Activated T-cell treated with anti-CD3 and anti-CD28 coated beads for 1 hour (primary cell): ENCODE measurements around the gene ZNF491.
"Not testable (repeated sequence)": the region's sequence is repeated elsewhere in the genome, so short reads cannot be mapped to it uniquely, and the experiment has no call there.

Experiments used
- DNase-seq: peaks from one replicate; pipeline ENCODE4 v3.0.0-alpha.2; 2020; ENCODE audit warnings: low read depth

Gene ZNF491

DNA sequence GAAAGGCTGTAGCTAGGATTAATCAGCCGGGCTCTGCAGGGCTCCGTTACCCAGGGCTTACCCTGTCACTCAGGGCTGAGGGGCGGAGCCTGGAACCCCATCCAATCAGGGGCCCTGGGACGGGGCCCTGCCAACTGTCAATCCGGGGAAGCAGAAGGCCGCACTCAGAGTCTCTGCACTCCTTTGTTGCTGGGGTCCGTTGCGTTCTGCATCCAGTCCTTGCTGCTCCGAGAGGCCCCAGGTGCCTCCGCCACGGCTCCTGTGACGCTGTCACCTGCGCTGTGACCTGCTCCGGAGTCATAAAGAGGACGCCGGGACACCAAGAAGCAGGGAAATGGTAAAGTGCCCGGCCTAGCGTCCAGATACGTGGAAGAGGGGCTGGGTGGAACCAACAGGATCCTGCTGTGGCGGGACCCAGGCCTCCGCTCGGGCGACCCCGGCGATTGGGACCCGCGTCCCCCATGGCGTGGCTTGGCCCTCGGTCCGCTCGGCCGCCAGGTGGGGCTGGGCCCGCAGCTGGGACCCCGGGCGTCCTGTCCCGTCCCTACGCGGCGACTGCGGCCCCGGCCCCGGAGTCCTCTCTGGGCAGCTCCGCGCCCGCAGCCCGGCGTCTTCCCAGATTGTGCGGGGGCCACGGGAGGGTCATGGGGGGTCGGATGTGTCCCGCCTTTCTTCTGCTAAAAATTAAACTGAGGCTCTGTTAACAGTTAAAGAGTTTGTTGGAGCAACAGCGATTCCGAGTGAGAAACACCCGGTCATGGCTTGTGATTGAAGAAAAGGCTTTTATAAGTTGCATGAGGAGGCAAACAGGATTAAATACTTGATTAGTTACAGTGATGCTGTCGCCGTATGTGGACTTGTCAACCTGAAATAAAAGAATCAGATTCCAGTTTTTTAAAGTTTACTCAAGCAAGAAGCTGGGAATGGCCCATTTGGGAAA lies at the start of gene ZNF491:
Gene ZNF491 (plus strand): TSS at position 133 of the 940 bp plus-strand sequence. CDS start 7,431 bp downstream, outside the sequence.
- DNase-seq, result peak; percentile 78

- DNase-seq, result no peak
These were observed 48.6 kb upstream of the ZNF491 start for GRCh38 chr19:11749751-11750150.

GRCh38 chr19:11752244-11752736 lies 46.0 kb upstream of the ZNF491 start:
- no peak for DNase-seq

- DNase-seq, result no peak
These were observed 43.7 kb upstream of the ZNF491 start for GRCh38 chr19:11754663-11755062.

DNA sequence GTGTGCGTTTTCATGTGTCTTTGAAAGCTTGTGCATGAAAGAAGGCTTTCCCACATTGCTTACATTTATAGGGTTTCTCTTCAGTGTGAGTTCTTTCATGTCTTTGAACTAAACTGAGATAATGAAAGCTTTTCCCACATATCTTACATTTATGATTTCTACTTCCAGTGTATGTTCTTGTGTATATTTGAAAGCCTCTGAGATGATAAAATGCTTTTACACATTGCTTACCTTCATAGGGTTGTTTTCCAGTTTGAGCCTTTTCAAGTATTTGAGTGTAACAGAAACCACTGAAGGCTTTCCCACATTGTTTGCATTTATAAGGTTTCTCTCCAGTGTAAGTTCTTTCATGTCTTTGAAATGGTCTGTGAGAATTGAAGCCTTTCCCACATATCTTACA lies 41.4 kb upstream of the ZNF491 start:
- no peak for DNase-seq

GRCh38 chr19:11759805-11760204 lies 38.5 kb upstream of the ZNF491 start:
- DNase-seq, result no peak

- DNase-seq, result no peak
These were observed 35.2 kb upstream of the ZNF491 start for GRCh38 chr19:11763117-11763516.

DNA sequence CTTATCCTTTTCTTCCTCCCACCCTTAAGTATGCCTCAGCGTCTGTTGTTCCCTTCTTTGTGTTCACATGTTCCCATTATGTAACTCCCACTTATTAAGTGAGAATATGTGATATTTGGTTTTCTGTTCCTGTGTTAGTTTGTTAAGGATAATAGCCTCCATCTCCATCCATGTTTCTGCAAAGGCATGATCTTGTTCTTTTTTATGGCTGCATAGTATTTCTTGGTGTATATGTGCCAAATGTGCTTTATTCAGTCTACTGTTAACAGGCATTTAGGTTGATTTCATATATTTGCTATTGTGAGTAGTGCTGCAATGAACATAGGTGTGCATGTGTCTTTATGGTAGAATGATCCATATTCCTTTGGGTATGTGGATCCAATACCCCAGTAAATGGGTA lies 34.7 kb upstream of the ZNF491 start:
- no peak for DNase-seq

- peak; percentile 88 for DNase-seq
These were observed 31.4 kb upstream of the ZNF491 start, which contains the start of gene ZNF441 for GRCh38 chr19:11766597-11767591. Gene ZNF441 (plus strand): TSS chr19:11767000. CDS start chr19:11767194, 194 bp downstream.

DNA sequence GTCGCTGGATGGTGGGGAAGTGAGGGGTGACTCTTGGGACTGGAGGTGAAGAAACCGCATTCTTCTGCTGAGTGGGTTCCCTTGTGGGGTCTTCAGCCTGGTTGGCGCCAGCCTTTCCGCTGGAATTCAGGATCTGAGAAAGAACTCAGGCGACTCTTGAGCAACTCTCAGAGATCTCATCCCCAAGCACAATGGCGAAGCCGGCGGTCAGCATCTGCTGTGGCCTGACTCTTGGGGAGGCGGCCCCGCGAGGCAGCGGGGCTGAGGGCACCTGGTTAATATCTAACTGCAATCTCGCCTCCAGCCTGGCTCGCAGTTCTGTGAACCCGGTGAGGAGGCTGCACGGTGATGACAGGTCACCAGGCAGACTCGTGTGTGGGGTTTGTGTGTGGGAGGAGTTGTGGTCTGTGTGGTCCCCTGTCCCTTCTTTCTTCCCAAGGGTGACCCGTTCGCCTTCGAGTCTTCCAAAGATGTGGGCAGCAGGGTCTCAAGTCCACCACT lies 30.6 kb upstream of the ZNF491 start:
- peak; percentile 15 for DNase-seq

- DNase-seq, result no peak
These were observed 28.3 kb upstream of the ZNF491 start for GRCh38 chr19:11769995-11770394.

DNA sequence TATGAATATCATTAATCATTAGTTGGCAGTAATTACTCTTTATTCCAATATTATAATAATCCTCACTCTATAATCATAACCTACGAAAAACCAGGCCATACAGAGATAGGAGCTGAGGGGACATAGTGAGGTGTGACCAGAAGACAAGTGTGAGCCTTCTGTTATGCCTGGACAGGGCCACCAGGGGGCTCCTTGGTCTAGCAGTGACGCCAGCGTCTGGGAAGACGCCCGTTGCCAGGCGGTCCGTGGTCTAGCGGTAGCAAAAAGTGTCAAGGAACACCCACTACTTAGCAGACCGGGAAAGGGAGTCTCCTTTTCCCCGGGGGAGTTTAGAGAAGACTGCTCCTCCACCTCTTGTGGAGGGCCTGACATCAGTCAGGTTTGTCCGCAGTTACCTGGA lies 26.8 kb upstream of the ZNF491 start:
- DNase-seq, result not testable (repeated sequence)

DNA sequence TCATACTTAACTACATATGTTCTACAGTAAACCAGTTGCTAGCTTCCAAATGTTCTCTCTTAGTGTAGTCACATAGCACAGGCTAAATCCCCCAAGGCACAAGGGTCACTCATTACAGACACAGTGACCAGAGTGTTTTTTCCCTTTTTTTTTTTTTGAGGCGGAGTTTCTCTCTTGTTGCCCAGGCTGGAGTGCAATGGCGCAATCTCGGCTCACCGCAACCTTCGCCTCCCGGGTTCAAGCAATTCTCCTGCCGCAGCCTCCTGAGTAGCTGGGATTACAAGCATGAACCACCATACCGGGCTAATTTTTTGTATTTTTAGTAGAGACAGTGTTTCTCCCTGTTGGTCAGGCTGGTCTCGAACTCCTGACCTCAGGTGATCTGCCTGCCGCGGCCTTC lies 21.7 kb upstream of the ZNF491 start:
- DNase-seq, result not testable (repeated sequence)

DNA sequence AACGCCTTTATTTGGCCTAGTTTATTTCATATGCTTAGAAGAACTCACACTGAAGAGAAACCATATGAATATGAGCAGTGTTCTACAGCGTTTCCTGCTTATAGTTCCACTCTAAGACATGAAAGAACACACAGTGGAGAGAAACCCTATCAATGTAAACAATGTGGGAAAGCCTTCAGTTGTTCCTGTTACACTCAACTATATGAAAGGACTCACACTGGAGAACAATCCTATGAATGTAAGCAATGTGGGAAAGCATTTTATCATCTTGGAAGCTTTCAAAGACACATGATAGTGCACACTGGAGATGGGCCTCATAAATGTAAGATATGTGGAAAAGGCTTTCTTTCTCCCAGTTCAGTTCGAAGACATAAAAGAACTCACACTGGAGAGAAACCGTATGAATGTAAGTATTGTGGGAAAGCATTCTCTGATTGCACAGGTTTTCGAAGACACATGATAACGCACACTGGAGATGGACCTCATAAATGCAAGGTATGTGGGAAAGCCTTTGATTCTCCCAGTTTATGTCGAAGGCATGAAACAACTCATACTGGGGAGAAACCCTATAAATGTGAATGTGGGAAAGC lies 17.8 kb upstream of the ZNF491 start:
- no peak for DNase-seq

DNA sequence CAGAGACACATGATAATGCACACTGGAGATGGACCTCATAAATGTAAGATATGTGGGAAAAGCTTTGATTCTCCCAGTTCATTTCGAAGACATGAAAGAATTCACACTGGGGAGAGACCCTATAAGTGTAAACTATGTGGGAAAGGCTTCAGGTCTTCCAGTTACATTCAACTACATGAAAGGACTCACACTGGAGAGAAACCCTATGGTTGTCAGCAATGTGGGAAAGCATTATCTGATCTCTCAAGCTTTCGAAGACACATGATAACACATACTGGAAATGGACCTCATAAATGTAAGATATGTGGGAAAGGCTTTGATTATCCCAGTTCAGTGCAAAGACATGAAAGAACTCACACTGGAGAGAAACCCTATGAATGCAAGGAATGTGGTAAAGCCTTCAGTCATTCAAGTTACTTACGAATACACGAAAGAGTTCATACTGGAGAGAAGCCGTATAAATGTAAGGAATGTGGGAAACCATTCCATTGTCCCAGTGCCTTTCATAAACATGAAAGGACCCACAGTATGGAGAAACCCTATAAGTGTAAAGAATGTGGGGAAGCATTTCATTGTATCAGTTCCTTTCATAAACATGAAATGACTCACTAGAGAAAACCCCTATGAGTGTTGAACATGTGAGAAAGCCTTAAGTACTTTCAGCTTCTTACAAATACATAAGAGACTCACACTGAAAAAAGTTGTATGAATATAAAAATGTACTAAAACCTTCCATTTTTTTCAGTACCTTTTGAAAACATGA lies 16.8 kb upstream of the ZNF491 start:
- DNase-seq, result no peak

GRCh38 chr19:11783767-11784166 lies 14.6 kb upstream of the ZNF491 start:
- DNase-seq, result no peak

- DNase-seq, result no peak
These were observed 14.0 kb upstream of the ZNF491 start for GRCh38 chr19:11784356-11784755.

GRCh38 chr19:11787536-11787935 lies 10.8 kb upstream of the ZNF491 start:
- no peak for DNase-seq

DNA sequence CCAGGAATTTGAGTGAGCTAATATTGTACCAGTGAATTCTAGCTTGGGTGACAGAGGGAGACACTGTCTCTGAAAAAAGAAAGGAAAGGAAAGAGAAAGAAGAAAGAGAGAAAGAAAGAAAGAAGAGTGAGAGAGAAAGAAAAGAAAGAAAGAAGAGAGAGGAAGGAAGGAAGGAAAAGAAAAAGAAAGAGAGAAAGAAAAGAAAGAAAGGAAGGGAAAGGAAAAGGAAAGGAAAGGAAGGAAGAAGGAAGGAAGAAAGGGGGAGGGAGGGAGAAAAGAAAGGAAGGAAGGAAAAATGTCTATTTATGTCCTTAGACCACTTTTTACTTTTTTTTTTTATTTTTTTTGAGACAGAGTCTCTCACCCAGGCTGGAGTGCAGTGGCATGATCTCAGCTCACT lies 5.4 kb upstream of the ZNF491 start:
- DNase-seq, result no peak

DNA sequence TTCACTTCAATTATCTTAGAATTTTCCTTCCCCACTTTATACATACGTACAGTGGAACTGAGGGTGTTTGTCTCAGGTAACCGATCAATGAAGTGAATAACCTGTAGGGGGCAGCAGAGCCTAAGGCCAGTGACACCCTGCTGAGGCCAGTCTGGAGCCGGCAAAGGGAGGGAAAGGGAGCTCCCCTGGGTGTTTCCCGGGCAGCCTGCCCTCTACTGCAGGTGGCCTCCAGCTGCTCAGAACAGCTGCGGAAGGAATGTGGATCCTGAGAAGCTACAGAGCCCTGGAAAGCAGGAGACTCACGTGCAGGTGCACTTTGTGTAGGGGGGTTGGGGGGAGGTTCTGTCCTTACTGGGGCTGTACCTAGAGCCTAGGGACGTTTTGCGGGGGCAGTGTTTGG lies 832 bp upstream of the ZNF491 start:
- peak; percentile 63 for DNase-seq
